IPS-11a (cell line): ENCODE results near the gene GPRIN1.

Experiments used
- H3K4me3 ChIP-seq: one replicate; pipeline ENCODE4 v1.5.1; 2013; ENCODE audit warnings: low read depth, low read length, control low read depth

GPRIN1 gene

GRCh38 chr5:176625512-176625911 lies 15.6 kb upstream of the GPRIN1 start:
- no peak overlapping the region for H3K4me3 ChIP-seq

DNA sequence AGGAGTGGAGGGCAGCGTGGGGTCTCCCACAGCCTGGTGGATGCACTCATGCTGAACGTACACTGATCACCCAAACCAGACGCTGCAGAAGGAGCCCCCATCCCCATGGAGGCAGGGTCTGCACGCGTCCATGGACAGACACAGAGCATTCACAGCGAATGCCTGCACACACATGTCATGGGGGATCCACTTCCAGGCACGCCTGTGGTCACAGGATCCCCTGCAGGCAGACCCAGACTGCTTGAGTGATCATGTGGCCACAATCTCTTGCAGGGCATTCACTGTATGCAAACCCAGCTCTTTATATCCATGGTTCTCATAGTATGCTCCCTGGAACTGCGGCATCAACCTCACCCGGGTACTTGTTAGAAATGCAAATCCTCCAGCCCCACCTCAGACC lies 15.0 kb upstream of the GPRIN1 start:
- no peak overlapping the region for H3K4me3 ChIP-seq

DNA sequence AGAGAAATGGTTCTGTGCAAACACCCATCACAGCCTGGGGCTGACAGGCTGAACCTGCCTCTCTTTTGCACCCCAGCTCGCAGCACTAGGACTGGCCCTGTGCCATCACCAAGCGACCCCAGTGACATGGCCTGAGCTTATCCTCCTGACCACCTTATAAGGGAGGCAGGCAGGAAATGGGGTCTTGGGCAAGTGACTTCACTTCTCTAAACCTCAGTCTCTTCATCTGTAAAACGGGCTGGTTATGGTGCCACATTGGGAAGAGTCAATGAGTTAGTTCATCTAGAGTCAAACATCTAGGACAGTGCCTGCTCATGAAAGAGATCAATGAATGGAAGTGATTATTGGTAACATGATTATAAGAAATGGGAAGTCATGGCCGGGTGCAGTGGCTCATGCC lies 14.2 kb upstream of the GPRIN1 start:
- H3K4me3 ChIP-seq = no peak overlapping the region

DNA sequence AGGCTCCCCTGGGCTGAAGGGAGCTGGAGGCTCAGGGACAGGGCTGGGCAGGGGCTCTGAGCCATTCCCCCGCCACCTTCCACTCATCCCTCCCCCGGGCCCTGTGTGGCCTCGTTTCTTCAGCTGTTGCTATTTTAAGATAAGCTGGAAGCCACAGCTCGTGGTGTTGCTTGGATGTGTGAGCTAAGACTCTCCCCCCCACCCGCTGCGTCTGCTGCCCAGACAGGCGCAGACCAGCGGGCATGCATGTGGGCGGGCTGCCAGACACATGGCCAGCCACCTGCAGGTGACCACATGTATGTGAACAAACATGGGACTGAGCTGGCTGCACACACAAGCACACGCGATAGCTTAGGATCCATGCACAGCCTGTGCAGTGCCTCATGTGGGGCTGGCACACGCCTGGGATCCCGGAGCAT lies 11.7 kb upstream of the GPRIN1 start:
- H3K4me3 ChIP-seq = no peak overlapping the region

DNA sequence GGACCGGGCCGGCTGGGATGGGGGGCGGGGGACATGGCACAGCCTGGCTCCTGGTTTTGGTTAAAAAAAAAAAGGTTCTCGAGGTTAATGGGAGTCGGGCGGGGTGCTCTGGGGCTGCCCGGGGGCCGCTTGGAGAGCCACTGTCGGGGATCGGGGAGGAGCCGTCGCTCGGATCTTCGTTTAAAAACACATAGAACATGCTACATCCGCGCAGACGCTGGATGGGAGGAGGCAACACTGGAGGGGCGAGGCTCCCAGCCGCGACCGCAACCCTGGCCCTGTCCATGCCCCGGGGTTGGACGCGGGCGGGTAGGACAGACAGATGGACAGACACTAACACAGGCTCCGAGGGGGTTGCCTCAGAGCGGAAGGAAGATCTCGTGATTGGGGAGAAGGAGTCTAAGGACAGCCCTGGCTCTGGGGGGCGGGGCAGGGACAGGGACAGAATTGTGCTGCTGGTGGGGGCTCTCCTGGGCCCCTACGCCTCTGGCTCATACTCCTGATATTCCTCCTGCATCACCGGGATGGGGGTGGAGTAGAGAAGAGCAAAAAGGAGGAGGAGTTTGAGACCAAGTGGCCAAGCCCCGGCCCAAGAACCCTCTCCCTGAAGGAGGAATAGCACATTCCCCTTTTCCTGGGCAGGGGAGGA lies 10.5 kb upstream of the GPRIN1 start:
- H3K4me3 ChIP-seq = no peak overlapping the region

DNA sequence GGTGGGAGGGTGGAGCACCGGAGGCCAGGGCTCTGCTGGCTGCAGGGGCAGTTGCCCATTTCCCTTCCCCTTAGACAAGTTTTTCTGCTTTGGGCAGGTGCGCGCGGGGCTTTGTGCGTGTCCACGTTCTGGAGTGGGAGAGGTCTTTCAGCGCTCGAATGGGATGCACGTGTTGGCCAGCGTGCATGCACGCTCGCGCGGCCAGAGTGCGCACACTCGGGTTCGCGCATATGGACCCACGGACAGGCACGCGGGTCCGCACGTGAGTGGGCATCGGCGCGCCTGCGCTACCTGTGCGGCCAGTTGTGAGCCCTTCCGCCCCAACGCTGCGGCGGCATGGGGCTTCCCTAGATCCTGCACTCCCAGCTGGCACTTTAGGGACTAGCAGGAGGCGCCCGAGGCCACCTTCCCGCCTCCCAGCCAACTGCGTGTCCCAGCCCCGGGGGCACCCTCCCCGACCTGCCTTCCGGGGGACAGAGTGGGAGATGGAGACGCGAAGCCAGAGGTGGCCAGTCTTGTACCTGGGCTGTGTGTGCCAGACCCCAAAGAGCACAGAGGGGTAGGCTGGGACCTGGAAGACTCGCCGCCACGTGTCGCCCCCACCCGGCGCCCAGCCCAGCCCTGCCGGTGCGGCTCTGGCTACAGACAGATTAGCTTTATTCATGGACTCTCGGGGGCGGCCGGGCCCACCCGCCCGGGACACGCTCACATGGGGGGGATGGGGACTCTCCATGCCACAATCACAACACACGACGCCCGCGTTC lies 9.8 kb upstream of the GPRIN1 start:
- no peak overlapping the region for H3K4me3 ChIP-seq

DNA sequence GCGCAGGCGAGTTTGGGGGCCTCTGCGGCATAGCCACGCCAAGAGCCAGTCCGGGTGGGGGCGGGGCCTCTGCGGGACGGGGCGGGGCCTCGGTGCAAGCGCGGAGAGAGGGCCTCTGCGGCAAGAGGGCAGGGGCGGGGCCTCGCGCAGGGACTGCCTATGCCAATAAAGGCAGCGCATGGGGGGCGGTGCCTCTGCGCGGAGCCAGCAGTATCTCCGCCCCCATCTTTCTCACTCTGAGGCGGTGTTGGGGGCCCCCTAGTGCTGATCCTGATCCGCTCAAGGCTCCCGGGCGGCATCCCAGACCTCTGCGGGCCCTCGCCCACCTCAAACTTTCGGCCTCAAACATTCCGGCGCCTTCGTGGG lies 9.2 kb upstream of the GPRIN1 start:
- H3K4me3 ChIP-seq = no peak overlapping the region

DNA sequence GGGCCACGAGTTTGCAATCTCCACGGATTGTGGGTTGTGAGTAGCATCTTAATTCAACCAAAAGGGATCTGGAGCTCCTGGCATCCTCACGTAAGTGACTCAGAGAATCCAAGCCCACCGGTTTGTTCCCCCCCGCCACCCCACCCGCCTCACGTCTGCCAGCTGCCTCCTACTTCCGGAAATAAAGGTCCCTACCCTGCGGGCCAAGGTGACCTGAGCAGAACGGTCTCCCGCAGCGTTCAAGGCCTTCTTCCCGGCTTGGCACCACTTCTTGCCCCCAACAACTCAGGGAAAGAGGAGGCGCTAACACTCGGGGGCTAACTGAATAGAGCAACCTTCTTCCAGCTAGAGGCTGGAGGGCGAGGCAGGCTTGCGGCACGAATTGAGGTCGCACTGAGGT lies 8.8 kb upstream of the GPRIN1 start:
- no peak overlapping the region for H3K4me3 ChIP-seq

DNA sequence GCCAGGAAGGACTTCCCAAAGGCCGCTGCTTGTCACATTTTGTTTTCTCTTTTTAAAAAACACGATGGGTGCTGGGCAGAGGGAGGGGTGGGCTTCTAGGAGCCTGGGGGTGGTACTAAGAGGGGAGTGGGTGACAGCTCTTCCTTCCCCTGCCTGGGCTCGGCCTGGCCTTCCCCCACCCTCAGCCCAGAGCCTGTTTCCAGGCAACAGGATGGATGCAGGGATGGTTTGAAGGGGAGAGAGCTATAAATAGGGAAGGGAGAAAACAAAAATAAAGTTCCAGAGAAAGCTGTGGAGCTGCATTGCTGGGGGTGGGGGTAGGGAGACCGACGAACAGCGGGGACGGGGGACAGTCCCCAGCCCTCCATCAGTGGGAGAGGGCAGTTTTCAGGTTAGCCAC lies 6.6 kb upstream of the GPRIN1 start:
- no peak overlapping the region for H3K4me3 ChIP-seq

DNA sequence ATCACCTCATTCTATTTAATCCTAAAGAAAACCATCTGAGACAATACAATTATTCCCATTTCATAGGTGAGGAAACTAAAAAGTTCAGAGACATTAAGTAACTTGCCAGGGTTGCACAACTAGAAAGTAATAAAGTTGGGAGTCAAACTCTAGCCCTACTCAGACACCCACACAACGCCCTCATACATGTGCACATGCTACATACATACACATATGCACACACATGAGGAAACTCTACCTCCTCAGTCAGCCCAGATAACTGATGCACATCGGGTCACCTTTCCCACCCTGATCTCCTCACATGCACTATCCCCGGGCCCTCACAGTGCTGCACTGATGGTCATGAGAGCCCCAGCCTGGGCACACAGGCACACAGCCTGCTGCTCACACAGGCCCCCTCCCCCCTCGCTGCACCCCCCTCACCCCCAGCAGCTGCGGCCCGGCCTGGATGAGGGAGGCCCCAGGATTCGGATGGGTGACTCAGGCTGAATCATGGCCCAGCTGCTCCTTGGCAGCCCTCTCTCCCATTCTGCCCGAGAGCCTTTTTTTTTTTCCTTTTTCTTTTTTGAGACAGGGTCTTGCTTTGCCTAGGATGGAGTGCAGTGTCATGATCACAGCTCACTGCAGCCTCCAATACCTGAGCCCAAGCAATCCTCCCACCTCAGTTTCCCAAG lies 5.0 kb upstream of the GPRIN1 start:
- no peak overlapping the region for H3K4me3 ChIP-seq

GRCh38 chr5:176612855-176613254 lies 2.9 kb upstream of the GPRIN1 start:
- no peak overlapping the region for H3K4me3 ChIP-seq

DNA sequence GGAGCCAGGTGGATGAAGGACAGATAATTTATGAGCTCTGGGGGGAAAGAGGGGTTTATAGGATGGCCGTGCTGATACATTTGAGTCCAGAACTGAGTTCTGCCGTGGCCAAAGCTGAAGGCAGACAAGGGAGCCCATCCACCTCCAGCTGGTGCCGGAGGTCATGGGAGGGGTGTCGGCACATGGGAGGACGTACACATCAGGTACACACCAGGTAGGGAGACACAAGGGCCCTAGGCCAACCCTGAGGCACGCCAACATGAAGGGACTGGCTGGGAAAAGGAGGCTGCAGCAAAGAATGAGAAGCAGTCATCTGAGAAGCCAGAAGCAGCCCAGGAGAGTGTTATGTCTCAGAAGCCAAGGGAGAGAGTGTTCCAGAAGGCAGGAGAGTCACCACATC lies 2.1 kb upstream of the GPRIN1 start:
- no peak overlapping the region for H3K4me3 ChIP-seq

DNA sequence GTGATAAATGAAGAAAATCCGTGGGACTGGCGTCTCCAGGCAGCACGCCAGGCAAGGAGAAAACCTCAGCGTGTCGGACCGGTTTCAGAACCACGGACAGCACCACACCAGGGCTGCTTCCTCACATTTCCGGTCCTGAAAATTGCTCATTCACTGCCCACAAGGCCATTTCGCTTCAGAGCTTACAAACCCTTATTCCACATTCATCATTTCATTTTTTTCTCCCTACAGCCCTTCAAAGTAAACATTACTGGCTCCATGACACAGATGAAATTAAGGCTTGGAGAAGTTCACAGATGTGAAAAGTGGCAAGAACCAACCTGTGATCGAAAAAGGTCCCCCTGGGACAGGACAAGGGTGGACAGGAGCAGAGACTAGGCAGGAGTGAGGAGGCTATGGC lies 1.5 kb upstream of the GPRIN1 start:
- H3K4me3 ChIP-seq = no peak overlapping the region

- H3K4me3 ChIP-seq = peak overlapping the region; percentile 47
Measured at GRCh38 chr5:176610435-176610773, 448 bp upstream of the GPRIN1 start.

DNA sequence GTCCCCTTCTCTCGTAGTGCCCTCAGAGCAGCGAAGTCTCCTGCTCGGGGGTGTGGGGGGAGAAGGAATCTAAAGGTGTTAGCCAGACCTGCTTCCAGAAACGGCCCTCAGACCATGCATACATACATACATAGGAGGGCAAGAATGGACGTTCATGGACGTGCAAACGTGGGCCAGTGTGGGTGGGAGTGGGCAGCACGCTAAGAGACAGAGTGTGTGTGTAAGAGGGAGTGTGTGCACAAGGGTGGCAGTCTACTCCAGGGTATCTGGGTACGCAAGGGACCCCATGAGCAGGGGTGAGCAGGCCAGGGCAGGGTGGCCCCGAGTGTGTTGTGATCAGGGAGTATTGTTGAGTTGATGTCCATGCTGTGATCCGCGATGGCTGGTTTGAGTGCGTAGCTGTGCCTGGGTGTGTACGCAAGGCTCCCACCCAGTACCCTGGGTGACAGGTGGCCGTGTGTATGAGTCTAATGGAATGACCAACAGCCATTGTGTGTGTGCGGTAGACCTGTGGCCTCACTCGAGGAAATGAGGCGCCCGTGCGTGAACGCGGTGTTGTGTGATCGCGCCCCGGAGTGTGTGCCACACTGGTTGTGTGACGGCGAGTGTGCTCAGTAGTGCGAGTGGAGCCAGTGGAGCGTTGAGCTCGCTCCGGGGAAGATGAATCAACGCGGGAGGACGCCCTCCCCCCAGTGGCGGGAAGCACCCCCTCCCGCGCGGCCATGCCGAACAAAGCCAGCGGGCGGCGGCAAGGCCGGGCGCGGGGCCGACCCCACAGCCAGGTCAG lies 826 bp downstream of the GPRIN1 start:
- peak overlapping the region; percentile 69 for H3K4me3 ChIP-seq

- no peak overlapping the region for H3K4me3 ChIP-seq
Measured at GRCh38 chr5:176608142-176608705, 1.7 kb downstream of the GPRIN1 start.

DNA sequence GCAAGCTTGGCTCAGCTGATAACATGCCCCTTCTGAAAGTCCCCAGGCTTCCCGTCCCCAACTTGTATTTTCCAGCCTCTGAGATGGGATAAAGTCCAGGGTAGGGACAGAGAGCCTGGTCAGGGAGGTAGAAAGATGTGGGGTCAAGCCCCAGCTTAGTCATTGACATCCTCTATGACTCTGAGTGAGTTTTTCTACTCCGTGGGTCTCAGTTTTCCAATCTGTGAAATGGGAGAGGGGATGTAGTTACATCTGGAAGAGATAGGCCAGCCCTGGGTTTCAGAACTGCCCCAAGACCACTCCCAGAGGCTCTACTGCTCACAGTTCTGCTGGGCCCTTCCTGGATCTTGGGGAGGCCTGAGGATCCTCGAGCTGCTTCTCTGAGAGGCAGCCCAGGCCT lies 3.1 kb downstream of the GPRIN1 start:
- no peak overlapping the region for H3K4me3 ChIP-seq

- no peak overlapping the region for H3K4me3 ChIP-seq
Measured at GRCh38 chr5:176606032-176606431, 3.9 kb downstream of the GPRIN1 start.

GRCh38 chr5:176603091-176603490 lies 6.9 kb downstream of the GPRIN1 start:
- H3K4me3 ChIP-seq = no peak overlapping the region

- H3K4me3 ChIP-seq = no peak overlapping the region
Measured at GRCh38 chr5:176601901-176602482, 8.0 kb downstream of the GPRIN1 start.
